ENCODE results near the gene COPG1.

Gene COPG1

DNA sequence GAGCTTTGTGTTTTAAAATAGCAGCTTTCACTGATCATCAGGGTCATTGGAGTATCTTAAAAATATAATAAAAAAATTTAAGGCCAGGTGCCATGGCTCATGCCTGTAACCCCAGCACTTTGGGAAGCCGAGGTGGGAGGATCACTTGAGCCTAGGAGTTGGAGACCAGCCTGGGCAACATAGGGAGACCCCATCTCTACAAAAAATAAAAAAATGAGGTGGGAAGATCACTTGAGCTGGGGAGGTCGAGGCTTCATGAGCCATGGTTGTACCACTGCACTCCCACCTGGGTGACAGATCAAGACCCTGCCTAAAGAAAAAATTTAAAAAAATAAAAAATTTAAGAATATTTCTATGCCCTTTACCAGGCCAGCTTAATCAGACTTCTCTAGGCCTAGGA lies 30.8 kb downstream of the COPG1 start:
- DNase-seq (ENCODE audit: low spot score): no peak

DNA sequence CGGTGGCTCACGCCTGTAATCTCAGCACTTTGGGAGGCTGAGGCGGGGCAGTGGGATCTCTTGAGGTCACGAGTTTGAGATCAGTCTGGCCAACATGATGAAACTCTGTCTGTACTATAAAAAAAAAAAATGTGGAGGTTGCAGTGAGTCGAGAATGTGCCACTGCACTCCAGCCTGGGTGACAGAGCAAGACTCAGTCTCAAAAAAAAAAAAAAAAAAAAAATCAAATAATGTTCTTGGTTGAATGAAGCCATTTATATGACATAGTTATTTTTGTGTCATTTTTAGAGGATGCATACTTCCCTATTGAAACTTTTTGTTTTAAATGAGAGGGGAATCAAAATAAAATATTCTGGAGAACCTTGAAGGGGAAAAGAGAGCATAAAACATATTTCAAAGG lies 32.3 kb downstream of the COPG1 start:
- no peak for DNase-seq (ENCODE audit: low spot score)

DNA sequence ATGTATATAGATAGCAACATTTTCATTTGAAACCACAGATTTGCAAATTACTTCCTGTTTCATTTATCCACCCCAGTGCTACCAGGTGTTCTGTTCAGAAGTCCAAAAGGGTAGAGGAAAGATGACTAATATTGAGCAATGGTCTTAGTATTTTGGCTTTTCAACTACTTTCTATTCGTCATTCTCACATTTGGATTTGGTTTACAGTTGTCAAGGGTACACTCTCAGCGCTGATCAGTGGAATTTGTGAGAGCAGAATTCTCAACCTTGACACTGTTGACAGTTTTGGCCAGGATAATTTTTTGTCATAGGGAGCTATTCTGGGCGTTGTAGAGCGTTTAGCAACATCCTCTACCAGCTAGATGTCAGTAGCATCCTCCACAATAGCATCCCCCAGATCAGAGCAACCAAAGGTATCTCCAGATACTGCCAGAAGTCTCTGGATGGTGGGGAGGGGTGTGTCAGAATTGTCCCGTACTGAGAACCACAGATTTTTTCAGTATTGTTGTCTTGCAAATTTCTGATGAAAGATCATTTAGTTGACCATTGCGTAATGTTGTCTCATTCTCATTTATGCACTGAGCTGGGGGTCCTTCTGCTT lies 33.4 kb downstream of the COPG1 start:
- no peak for DNase-seq (ENCODE audit: low spot score)

DNA sequence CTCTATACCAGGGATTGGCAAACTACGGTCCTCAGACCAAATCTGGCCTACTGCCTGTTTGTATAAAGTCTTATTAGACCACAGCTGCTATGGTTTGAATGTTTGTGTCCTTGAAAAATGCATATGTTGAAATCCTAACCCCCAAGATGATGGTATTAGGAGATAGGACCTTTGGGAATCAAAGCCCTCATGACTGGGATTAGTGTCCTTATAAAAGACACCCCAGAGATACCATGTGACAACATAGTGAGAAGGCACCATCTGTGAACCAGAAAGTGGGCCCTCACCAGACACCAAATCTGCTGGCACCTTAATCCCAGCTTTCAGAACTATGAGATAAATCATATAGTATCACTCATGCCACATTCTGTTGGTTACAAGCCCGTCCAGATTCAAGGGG lies 36.7 kb downstream of the COPG1 start:
- no peak for DNase-seq (ENCODE audit: low spot score)

DNA sequence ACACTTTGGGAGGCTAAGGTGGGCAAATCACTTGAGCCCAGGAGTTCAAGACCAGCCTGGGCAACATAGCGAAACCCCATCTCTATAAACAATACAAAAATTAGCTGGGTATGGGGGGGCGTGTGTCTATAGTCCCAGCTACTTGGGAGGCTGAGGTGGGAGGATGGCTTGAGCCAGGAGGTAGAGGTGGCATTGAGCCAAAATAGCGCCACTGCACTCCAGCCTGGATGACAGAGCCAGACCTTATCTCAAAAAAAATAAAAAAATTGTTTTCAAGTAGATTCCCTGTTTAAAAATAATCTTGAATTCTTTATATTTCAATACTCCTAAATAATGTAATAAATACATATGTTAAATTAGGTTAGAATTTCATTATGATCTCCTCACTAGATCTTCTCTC lies 39.0 kb downstream of the COPG1 start:
- no peak for DNase-seq (ENCODE audit: low spot score)

DNA sequence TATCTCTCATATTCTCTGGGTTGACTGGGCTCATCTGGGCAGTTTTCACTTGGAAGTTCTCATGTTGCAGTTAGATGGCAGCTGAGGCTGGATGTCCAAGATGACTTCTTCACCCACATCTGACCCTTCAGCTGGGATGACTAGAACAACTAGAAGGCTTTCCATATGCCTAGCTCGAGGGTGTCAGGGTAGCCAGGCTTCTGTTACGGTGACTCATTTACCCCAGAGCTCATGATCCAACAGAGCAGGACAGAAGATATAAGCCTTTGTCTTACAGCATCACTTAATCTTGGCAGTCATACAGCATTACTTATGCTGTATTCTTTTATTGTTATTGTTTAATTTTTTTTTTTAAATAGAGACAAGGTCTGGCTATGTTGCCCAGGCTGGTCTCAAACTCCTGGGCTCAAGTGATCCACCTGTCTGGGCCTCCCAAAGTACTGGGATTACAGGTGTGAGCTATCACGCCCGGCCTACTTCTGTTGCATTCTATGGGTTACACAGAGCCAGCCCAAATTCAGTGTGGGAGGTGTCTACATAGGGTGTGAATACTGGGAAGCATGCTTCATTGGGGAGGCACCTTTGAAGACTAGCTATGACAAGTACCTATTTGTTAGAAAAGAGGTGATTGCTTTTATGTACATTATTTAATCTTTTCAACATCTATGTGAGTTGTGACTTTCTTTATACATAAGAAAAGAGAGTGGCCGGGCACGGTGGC lies 40.0 kb downstream of the COPG1 start:
- DNase-seq (ENCODE audit: low spot score): no peak

DNA sequence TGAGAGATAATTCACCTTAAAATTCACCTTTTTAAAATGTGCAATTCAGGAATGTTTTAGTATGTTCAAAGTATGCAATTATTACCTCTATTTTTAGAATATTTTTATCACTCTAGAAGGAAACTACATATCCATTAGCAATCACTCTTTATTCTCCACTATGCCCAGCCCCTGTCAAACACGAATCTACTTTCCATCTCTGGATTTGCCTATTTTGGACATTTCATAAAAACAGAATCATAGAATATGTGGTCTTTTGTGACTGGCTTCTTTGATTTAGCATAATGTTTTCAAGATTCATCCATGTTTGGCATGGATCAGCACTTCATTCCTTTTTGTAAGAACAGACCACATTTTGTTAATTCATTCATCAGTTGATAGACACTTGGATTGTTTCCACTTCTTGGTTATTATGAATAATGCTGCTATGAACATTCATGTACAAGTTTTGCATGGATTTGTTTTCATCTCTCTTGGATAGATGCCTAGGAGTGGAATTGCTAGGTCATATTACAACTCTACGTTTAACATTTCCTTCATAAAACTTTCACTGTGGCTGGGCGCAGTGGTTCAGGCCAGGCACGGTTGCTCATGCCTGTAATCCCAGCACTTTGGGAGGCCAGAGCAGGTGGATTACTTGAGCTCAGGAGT lies 42.0 kb downstream of the COPG1 start:
- no peak for DNase-seq (ENCODE audit: low spot score)

DNA sequence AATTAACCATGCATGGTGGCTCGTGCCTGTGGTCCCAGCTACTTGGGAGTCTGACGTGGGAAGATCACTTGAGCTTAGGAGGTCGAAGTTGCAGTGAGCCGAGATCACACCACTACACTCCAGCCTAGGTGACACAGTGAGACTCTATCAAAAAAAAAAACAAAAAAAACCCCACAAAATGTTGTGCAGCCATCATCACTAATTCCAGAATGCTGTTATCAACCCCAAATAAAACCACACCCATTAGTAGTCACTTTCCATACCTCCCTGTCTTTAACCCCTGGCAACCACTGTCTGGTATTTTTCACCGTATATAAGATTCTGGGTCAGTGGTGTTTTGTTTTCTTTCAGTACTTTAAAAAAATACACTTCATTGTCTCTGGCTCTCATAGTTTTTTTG lies 45.9 kb downstream of the COPG1 start:
- DNase-seq (ENCODE audit: low spot score): no peak

DNA sequence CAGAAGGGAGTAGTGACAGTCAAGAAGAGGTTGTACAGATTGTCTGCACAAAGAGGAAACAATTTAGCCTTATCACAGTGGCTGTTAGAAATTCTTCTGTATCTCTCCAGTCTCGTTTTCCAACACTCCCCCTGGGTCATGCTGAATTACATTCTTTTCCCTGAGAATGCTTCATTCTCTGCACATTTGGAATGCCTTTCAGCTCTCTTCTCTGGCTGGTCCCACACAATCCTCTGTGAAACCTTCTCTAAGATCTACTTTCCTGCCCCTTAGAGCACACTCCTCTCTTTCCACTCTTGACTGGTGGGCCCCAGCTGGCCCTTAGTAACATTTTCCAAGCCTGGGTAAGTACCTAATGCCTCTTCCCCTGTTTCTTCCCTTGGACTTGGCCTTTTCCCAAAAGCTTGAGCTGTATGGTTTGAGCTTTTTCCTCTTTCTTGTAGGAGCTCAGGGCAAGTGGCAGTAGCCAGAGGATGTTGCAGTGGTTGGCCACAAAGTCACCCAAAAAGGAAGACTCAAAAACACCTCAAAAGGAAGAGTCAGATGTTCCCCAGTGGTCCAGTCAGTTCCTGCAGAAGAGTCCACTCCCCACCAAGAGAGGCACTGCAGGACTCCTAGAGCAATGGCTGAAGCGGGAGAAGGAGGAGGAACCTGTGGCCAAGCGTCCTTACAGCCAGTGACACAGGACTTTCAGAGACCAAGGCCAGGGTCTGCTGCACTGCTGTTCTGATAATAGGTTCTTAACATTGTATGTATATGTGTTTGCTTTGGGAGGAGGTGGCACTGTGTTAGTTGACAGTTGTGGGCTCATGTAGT lies 54.9 kb downstream of the COPG1 start:
- no peak for DNase-seq (ENCODE audit: low spot score)

DNA sequence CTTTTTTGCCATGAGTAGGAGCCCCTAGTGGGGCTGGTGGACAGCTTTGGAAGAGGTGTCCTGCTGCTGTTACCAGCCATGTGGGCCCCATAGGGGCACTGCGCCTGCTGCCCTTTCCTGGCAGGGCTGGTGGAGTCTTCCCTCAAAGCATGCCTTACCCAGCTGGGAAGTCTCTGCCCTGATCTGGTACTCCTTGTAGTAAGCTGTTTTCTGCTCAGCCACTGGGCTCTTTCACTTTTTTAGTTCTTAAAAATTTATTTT lies 55.5 kb downstream of the COPG1 start:
- no peak for DNase-seq (ENCODE audit: low spot score)

DNA sequence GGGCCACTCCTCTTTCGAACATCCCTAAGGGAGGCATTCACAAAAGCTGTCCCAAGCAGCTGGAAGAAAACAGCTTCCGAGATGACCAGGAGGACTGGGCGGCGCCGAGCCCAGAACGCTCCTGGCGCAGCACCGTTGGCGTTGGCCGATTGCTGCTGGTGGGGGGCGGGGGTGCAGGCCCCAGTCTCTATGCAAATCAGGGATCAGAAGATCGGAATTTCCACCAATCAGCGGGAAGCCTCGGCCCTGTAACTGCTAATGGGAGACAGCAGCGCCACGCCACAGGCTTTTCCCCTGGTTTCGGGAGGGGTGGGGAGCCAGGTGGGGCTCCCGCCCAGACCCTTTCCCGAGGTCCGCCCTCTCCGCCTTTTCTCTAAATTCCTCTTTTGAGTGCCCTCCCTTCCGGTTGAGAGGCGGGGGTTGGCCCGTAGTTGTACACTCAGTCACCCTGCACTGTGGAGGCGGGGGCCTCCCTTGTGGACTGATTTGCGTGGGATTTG lies 56.2 kb downstream of the COPG1 start:
- DNase-seq (ENCODE audit: low spot score): no peak

DNA sequence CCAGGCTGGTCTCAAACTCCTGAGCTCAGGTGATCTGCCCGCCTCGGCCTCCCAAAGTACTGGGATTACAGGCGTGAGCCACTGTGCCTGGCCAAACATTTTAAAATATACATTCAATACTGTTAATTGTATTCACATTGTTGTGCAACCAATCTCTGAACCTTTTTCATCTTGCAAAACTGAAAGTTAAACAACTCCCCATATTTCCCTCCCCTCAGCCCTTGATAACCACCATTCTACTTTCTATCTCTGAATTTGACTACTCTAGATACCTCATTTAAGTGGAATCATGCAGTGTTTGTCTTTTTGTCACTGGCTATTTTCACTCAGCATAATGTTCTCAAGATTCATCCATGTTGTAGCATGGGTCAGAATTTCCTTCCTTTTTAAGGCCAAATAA lies 59.2 kb downstream of the COPG1 start:
- DNase-seq (ENCODE audit: low spot score): no peak

DNA sequence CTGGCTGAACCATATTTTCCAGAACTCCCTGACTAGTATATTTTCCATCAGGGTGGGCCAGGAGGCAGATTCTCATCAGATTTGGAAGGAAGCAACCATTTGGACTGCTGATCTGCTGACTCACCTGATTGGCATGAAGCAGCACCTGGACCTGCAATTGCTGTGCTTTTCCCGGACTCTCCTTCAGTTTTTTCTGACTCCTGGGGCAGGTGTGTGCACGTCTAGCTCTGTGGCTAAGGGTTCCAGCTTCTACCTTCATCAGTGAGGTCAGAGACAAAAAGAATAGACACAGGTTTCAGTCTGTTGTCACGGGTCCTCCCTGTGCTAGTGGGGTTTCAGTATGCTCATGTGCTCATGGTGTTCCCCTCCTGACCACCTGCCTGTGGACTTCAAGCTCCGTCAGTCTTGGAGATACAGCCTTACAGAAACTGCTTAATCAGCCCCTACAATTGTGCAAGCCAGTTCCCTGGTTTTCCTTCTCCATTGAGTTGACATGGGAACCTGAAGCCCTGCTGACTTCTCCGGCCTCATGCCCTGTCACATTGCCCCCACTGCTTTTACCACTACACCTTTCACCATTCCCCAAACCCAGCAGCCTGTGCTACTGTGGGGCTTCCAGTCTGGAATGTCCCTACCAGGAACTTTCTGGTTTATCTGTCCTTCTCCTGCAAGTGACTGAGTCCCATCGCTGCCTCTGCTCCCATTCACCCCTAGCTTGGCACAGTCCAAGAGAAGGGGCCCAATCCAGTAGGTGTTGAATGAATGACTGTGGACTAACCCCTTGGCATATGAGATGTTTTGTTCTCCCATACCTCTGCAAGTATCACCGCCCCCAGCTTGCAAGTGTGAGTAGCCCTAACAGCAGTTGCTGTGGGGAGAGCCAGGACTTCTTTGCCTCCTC lies 61.0 kb downstream of the COPG1 start:
- DNase-seq (ENCODE audit: low spot score): no peak

DNA sequence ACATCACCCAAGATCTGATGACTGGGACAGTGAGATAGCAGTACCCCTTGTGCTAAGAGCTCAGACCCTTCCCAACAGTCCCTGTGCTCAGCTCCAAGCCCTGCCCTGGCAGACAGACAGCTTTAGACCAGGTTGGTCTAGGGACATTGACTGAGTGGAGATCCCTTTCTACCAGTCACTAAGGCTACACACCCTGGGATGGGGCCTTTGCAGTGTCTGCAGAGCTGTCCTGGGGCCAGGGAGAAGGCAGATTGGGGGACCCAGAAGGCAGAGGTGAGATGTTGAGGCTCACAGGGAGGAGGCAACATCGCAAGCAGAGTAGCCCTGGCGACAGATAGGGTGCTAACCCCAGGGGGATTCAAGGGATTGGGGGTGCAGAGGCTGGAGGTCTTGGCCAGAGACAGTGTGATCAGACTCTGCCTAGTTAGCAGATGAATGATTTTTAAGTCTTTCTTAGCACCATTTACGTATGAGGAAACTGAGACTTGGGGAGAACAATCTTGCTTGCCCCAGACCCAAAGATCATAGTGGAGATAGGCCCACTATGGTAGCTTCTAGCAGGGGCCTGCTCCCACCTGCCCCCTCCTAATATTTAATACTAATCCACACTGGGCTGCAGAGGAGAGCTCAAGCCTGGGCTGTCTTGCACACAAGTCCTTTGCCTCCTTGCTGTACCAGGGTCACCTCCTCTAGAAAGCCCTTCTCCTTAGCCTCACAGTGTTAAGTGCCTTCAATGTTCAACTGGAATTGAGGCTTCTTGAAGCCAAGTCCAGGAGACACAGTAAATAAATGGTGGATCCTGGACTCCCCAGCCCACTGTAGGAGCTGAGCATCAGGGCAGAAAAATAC lies 61.9 kb downstream of the COPG1 start:
- DNase-seq (ENCODE audit: low spot score): no peak

DNA sequence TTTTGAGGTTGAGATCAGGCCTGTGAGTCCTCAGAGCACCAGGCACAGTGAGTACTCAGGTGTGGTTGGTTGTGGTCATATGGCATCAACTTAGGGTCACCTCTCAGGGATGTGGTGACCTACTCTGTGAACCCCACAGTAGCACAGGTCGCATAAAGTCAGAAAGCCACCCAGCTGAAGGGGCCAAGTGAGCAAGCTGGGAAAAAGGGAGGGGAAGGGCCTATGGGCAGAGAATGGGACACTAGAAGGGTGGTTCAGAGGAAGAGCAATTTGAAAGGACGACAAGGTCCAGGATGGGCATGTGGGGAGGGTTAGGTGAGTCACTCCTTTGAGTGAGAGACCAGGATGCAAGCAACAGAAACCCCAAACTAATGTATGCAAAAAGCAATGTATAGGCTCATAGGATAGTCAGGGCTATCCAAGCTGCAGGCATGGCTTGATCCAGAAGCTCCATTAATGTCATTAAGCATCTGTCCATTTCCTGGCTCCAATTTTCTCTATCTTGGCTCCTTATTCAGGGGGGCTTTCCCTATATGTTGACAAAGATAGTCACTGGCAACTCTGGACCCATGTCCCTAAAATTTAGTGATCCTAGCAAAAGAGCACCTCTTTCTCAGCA lies 62.7 kb downstream of the COPG1 start:
- DNase-seq (ENCODE audit: low spot score): no peak

DNA sequence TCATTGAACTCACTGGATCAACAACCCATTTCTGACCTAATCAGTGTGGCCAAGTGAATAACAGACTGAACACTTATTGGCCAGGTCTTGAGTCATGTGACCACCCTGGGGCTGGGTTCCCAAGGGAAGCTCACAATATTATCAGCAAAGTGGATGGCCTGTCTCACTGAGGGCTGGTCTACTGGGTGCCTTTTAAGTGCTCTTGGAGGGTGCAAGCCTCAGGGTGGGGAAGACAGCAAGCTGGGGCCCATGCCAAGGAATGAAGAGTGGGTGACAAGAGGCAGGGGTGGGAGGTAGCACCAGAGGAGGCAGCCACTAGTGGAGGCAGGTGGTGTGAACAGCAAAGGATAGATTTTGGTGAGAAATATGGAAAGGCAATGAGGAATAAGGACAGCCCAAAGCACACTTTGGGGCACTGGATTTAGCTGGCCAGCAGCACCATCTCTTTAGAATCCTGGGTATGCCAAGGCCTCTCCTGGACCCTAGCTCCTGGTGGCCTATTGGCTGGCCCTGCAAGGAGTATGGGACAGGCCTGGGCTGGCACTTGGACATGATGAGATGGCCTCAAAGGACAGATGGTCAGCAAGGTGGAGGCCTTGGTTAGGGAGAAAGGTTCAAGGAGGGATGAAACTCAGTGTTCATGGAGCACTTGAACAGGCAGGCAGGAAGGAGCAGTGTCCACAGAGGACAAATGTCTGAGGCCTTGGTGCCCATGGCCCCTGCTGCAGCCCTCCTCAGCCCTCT lies 63.4 kb downstream of the COPG1 start:
- DNase-seq (ENCODE audit: low spot score): no peak

DNA sequence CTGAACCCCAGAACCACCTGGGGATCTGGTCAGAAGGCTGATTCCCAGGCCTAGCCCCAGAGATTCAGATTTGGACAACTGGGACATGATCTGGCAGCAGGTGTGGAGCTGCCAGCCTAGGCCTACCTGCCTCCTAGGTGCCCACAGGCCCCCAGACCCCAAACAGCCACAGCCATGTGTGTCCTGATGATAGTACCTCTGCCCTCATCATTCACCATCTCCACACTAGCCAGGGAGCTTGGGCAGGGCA lies 63.9 kb downstream of the COPG1 start:
- no peak for DNase-seq (ENCODE audit: low spot score)

DNA sequence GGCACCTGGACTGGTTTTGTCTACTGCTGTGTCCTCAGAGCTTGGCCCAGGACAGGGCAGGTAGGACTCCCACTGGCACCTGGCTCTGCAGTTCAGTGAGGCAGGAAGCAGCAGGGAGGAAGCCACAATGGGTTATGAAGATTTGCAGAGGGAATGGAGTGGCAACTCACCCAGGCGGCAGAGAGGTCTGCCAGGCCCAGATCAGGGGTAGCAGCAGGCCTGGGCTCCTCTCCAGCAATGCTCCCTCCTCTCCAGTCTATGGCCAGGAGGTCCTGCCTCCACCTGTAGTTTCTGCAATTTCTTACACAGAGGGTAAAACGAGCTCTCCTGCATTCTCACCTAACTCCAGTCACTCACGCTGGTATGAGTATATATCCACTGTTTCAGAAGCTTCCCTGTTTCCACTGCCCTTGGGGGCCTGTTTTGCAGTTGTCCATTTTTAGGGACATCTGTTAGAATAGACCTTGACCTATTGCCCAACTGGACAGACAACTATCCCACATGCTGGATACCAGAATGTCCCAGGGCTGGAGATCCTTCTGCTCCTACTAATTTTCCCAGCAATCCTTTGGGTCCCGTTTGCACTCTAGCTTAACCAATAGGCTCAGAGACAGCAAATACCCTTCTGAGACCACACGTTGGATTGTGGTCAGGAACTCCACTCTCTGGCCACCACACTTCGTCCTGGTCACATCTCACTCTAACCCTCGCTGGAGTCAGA lies 64.4 kb downstream of the COPG1 start:
- peak; percentile 66 for DNase-seq (ENCODE audit: low spot score)

Measured in cerebellar cortex (tissue), 1 donor.